ENCODE measurements around the gene SYDE2. TPM values are rescaled to one million over a fixed set of nuclear protein-coding genes. Genes with fewer than 3 reads are reported as not detected.

The SYDE2 gene
- total RNA-seq, 1 donor from 2014 or later: 0.38 TPM

DNA sequence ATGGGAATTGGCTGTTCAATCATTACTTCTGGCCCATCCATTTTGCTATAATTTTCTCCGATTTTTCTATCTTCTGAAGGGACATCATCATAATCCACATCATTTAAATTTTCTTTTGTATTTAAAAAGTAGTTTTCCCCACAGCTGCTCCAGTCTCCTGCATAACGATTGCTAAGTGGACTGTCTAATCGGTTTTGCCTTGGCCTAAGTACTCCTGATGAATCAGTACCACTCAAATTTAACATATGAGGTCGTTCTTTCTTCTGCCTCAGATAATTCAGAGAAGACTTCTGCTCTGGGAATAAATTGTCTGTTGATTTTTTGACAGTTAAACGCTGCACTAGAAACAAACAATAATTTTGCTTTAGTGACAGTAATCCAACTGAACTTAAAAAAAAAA, 41.9 kb downstream of the SYDE2 start:
- Mint-ChIP-seq H3K9me3 (no peaks in the 10 kb centered on the region), H3K4me3 (no peak overlapping the region), H3K36me3 (ENCODE audit: low read depth) (no peaks in the 10 kb centered on the region), H3K4me1 (no peaks in the 10 kb centered on the region), H3K27me3 (peaks cover 2% of the 10 kb centered on the region), H3K27ac (no peak overlapping the region)
- no peak for ATAC-seq (ENCODE audit: low read depth)
- TF ChIP-seq CTCF (IDR thresholded peaks at IDR 0.05): no peak
- intact Hi-C loops (cut with micrococcal nuclease): no loop called here
- POLR2A ChIA-PET: interaction anchor here (1.0 kb wide), 1 partner anchor 214 kb away, joined by 3 read pairs; no protein-coding TSS in a partner anchor
- DNase-seq: no peak
- CTCF ChIA-PET: no interaction called here

DNA sequence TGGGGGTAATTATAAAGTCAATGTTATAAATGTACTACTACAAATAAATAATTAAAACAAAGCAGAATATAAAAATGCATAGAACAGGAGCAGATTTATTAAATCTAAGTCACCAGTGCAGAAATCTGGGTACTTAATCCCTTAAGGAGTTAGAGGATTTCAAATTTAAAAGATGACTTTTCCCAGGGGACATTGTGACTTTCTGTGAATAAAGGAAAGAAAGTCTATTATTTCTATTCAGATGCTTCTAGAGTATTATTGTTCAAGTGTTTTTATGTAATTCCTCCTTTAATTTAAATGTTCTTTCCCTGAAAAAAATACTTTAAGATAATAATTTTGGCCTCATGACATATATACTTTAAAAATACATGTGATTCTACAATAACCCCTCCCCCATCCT, 43.4 kb downstream of the SYDE2 start:
- Mint-ChIP-seq H3K4me3 (no peak overlapping the region), H3K36me3 (ENCODE audit: low read depth) (no peaks in the 10 kb centered on the region), H3K27ac (no peak overlapping the region), H3K4me1 (no peaks in the 10 kb centered on the region), H3K9me3 (no peaks in the 10 kb centered on the region), H3K27me3 (peaks cover 2% of the 10 kb centered on the region)
- ChIA-PET POLR2A (no interaction called here), CTCF (no interaction called here)
- DNase-seq (no peak), ATAC-seq (ENCODE audit: low read depth) (no peak)
- intact Hi-C loops (cut with micrococcal nuclease): no loop called here
- TF ChIP-seq CTCF (IDR thresholded peaks at IDR 0.05): no peak

- POLR2A ChIA-PET: no interaction called here
- Mint-ChIP-seq H3K27me3 (peaks cover 2% of the 10 kb centered on the region), H3K4me3 (no peak overlapping the region), H3K4me1 (no peaks in the 10 kb centered on the region), H3K27ac (no peak overlapping the region), H3K9me3 (no peaks in the 10 kb centered on the region), H3K36me3 (ENCODE audit: low read depth) (no peaks in the 10 kb centered on the region)
- TF ChIP-seq CTCF (IDR thresholded peaks at IDR 0.05): no peak
- intact Hi-C loops (cut with micrococcal nuclease): no loop called here
- CTCF ChIA-PET: no interaction called here
- DNase-seq (no peak), ATAC-seq (ENCODE audit: low read depth) (no peak)
Measured at GRCh38 chr1:85153149-85153891, 47.5 kb downstream of the SYDE2 start.

DNA sequence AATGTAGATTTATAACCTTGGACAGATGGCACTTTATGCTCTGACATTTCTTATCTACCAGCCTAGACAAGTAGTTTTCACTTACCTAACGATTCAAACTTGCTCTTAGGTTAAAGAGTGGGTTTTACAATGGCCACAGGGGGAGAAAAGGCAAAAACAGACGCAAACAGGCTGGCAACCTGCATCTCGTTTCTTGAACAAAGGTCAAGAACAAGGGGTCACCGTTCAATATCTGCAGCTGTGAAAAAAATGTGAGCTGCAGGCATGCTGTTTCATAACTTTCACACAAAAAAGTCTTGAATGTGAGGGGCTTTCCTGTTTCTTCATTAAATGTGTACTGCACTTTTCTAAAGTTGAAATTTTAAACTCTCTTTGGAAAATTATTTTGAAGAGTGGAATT, 49.4 kb downstream of the SYDE2 start:
- TF ChIP-seq CTCF (IDR thresholded peaks at IDR 0.05): no peak

DNA sequence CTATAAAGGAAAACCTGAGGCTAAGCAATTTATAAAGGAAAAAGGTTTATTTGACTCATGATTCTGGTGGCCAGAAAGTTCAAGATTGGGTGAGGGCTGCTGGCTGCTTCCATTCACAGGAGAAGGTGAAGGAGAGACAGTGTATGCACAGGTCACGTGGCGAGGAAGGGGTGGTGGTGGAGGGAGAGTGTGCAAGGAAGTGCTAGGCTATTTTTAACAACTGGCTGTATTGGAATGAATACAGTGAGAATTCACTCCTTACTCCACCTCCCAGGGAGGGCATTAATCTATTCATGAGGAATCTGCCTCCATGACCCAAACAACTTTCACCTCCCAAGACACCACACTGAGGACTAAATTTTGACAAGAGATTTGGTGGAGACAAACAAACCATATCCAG, 51.0 kb downstream of the SYDE2 start:
- no peak for TF ChIP-seq CTCF (IDR thresholded peaks at IDR 0.05)
- CTCF ChIA-PET: no interaction called here
- ATAC-seq (ENCODE audit: low read depth) (no peak), DNase-seq (no peak)
- H3K36me3 Mint-ChIP-seq (ENCODE audit: low read depth): no peaks in the 10 kb centered on the region
- no peak overlapping the region for H3K27ac Mint-ChIP-seq
- H3K4me1 Mint-ChIP-seq: no peaks in the 10 kb centered on the region
- H3K4me3 Mint-ChIP-seq: no peak overlapping the region
- peaks cover 4% of the 10 kb centered on the region for H3K27me3 Mint-ChIP-seq
- no peaks in the 10 kb centered on the region for H3K9me3 Mint-ChIP-seq
- intact Hi-C loops (cut with micrococcal nuclease): no loop called here
- POLR2A ChIA-PET: no interaction called here

More for the DNA sequence above, 49.4 kb downstream of the SYDE2 start:
- H3K27ac Mint-ChIP-seq: no peak overlapping the region
- intact Hi-C loops (cut with micrococcal nuclease): no loop called here
- POLR2A ChIA-PET: no interaction called here
- no peaks in the 10 kb centered on the region for H3K9me3 Mint-ChIP-seq
- no peak overlapping the region for H3K4me3 Mint-ChIP-seq
- H3K27me3 Mint-ChIP-seq: peaks cover 2% of the 10 kb centered on the region
- H3K4me1 Mint-ChIP-seq: no peaks in the 10 kb centered on the region
- no peak for DNase-seq
- CTCF ChIA-PET: no interaction called here
- no peak for ATAC-seq (ENCODE audit: low read depth)
- H3K36me3 Mint-ChIP-seq (ENCODE audit: low read depth): no peaks in the 10 kb centered on the region

Data from activated B cell treated with CpG ODN at 0.5 μM for 24 hours (primary cell).